ENCODE results near the gene FZD10.

DNA sequence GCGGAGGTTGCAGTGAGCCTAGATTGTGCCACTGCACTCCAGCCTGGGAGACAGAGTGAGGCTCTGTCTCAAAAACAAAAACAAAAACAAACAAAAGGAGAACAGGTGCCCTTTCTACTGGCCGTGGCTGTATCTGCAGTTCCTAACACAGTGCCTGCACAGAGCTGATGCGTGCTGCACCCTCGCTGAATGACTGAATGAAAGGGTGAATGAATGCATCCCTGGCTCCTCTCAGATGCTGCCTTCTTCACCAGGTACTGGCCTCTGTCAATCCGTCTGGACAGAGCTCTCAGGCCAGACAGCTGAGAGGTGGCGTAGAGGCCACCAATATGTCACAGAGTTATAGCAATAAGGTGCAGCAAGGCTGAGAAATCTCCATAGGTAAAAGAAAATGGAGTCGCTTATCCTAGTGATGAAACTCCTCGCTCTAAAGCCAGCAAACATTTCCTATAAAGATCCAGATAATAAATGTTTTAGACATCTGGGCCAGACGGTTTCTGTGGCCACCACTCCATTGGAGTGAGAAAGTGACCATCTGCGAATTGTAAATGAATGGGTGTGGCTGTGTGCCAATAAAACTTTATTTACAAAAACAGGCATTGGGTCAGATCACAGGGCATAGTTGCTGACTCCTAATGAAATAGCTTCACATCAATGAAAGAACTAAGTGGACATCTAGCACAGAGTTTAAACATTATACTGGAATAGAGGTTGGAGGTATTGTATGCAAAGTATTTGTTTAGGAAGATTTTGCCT, 15.9 kb upstream of the FZD10 start:
- TF ChIP-seq POLR2A (IDR thresholded peaks at IDR 0.05) (no peak), CTCF (IDR thresholded peaks at IDR 0.05) (no peak)

Data from thyroid gland (tissue), 4 donors.